ENCODE data around the gene TXNRD2. TPM values are rescaled to one million over a fixed set of nuclear protein-coding genes. Genes with fewer than 3 reads are reported as not detected.
A peak's percentile ranks its signal among the peaks of the same experiment; 100 is the strongest.

The TXNRD2 gene
- total RNA-seq, 1 experiment from 2014 or later, result 7.0 TPM

DNA sequence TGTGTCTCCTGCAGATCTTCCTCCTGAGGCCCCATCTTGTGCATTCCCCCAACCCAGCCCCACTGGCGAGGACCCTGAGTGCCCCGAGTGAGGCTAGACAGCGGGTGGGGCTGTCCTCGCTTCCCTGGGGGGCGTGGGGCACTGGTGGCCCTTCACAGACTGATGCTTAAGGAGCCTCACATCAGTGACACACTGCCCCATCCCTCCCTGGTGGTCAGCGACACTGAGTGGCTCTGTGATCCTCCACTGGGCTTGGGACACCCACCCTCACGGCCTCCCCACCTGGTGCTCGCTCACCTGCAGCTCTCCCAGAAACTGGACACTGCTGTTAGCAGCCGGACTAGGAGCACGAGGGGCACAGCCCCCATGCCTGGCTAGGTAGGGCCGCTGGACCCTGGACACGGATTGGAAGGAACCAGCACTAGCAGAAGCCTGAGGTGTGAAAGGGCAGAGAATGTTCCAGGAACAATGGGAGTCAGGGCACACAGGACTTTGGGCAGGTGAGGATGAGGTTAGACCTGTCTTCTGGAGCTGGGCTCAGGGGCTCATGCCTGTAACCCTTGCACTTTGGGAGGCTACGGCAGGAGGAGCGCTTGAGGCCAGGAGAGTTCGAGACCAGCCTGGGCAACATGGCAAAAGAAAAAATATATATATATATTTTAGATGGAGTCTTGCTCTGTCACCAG, 23.2 kb upstream of the TXNRD2 start:
- H3K79me2 ChIP-seq (ENCODE audit: low read length), result no peaks in the 10 kb centered on the region
- H4K20me1 ChIP-seq (ENCODE audit: insufficient read depth, low read depth, low read length), result peaks cover 10% of the 10 kb centered on the region; the same call in 1 of the 2 replicates
- DNase-seq, result no peak
- peaks cover 8% of the 10 kb centered on the region for H3K4me1 ChIP-seq (ENCODE audit: low read length)
- no peak overlapping the region for H3K4me3 ChIP-seq (ENCODE audit: low read length)
- no peaks in the 10 kb centered on the region for H3K27me3 ChIP-seq (ENCODE audit: low read length)
- peaks cover 10% of the 10 kb centered on the region for H3K36me3 ChIP-seq (ENCODE audit: insufficient read depth, low read length)
- H3K9me2 ChIP-seq (replicated peaks; ENCODE audit: insufficient read depth, low read length), result no peaks in the 10 kb centered on the region
- no peaks in the 10 kb centered on the region for H3K9me3 ChIP-seq (ENCODE audit: low read length)
- H3K27ac ChIP-seq (ENCODE audit: low read length), result no peak overlapping the region
- H3K9ac ChIP-seq (ENCODE audit: low read length), result no peak overlapping the region
- no peak overlapping the region for H2AFZ ChIP-seq (ENCODE audit: low read length)
- H3K4me2 ChIP-seq (ENCODE audit: low read depth, low read length, poor library complexity, severe bottlenecking), result no peak overlapping the region

DNA sequence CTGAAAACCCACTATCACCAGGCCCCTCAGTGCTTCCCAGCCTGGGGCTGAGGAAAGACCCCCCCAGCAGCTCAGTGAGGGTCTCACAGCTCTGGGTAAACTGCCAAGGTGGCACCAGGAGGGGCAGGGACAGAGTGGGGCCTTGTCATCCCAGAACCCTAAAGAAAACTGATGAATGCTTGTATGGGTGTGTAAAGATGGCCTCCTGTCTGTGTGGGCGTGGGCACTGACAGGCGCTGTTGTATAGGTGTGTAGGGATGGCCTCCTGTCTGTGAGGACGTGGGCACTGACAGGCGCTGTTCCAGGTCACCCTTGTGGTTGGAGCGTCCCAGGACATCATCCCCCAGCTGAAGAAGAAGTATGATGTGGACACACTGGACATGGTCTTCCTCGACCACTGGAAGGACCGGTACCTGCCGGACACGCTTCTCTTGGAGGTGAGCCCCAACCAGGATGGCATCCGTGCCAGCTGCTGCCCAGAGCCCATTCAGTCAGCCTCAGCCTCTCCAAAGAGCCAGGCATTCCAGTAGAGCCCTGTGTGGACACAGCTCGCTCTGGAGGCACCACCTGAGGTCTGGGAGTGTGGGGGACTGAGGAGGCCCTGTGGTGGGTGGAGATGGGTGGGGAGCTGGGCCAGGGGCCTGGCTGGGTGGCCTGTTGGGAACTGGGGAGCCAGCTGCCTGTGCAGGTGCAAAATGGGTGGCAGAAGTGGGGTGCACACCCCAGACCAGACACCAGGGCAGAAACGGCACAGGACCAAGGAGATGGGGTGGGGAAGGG, 22.4 kb upstream of the TXNRD2 start:
- no peak overlapping the region for H3K9ac ChIP-seq (ENCODE audit: low read length)
- H2AFZ ChIP-seq (ENCODE audit: low read length), result no peak overlapping the region
- no peaks in the 10 kb centered on the region for H3K9me2 ChIP-seq (replicated peaks; ENCODE audit: insufficient read depth, low read length)
- H4K20me1 ChIP-seq (ENCODE audit: insufficient read depth, low read depth, low read length), result peaks cover 11% of the 10 kb centered on the region
- no peak for DNase-seq
- H3K27me3 ChIP-seq (ENCODE audit: low read length), result no peaks in the 10 kb centered on the region
- peaks cover 10% of the 10 kb centered on the region for H3K4me1 ChIP-seq (ENCODE audit: low read length)
- H3K79me2 ChIP-seq (ENCODE audit: low read length), result no peaks in the 10 kb centered on the region
- H3K9me3 ChIP-seq (ENCODE audit: low read length), result no peaks in the 10 kb centered on the region
- no peak overlapping the region for H3K4me2 ChIP-seq (ENCODE audit: low read depth, low read length, poor library complexity, severe bottlenecking)
- H3K4me3 ChIP-seq (ENCODE audit: low read length), result no peak overlapping the region
- peaks cover 10% of the 10 kb centered on the region for H3K36me3 ChIP-seq (ENCODE audit: insufficient read depth, low read length)
- no peak overlapping the region for H3K27ac ChIP-seq (ENCODE audit: low read length)

DNA sequence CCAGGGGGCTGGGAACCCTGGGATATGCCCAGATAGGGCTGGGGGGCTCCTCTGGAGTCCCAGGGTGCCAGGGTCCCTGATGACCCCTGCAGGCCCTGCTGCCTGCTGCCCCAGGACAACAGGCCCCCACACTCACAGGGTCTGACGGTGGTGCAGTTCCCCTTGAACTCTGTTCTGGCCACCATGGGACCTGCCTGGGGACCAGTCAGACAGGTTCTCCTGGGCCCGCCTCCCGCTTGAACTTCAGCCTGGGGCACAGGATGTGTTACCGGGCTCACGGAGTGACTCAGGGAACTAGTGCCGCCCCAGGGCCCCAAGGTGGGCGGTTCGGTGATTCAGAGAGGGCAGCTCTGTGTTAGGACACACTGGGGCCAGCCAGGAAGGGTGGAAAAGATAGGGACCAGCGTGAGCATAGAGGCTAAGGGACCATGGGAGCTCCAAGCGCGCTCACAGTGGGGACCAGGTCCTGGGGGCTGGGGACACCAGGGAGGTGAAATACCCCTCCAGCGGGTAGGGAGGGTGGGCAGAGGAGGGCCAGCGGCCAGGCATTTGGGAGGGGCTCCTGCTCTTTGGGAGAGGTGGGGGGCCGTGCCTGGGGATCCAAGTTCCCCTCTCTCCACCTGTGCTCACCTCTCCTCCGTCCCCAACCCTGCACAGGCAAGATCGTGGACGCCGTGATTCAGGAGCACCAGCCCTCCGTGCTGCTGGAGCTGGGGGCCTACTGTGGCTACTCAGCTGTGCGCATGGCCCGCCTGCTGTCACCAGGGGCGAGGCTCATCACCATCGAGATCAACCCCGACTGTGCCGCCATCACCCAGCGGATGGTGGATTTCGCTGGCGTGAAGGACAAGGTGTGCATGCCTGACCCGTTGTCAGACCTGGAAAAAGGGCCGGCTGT, 21.5 kb upstream of the TXNRD2 start:
- Histone ChIP-seq H3K27ac (ENCODE audit: low read length) (no peak overlapping the region), H3K4me2 (ENCODE audit: low read depth, low read length, poor library complexity, severe bottlenecking) (no peak overlapping the region), H3K36me3 (ENCODE audit: insufficient read depth, low read length) (peaks cover 10% of the 10 kb centered on the region), H4K20me1 (ENCODE audit: insufficient read depth, low read depth, low read length) (peaks cover 15% of the 10 kb centered on the region), H3K79me2 (ENCODE audit: low read length) (no peaks in the 10 kb centered on the region), H3K9ac (ENCODE audit: low read length) (no peak overlapping the region), H3K27me3 (ENCODE audit: low read length) (no peaks in the 10 kb centered on the region), H2AFZ (ENCODE audit: low read length) (no peak overlapping the region), H3K4me3 (ENCODE audit: low read length) (no peak overlapping the region), H3K4me1 (ENCODE audit: low read length) (peaks cover 14% of the 10 kb centered on the region), H3K9me3 (ENCODE audit: low read length) (no peaks in the 10 kb centered on the region), H3K9me2 (replicated peaks; ENCODE audit: insufficient read depth, low read length) (no peaks in the 10 kb centered on the region)
- no peak for DNase-seq

- peaks cover 10% of the 10 kb centered on the region for H3K36me3 ChIP-seq (ENCODE audit: insufficient read depth, low read length)
- H3K4me3 ChIP-seq (ENCODE audit: low read length), result no peak overlapping the region
- no peaks in the 10 kb centered on the region for H3K9me2 ChIP-seq (replicated peaks; ENCODE audit: insufficient read depth, low read length)
- H3K9ac ChIP-seq (ENCODE audit: low read length), result no peak overlapping the region
- no peak overlapping the region for H3K4me2 ChIP-seq (ENCODE audit: low read depth, low read length, poor library complexity, severe bottlenecking)
- DNase-seq, result peak; percentile 94
- peaks cover 14% of the 10 kb centered on the region for H3K4me1 ChIP-seq (ENCODE audit: low read length)
- peaks cover 15% of the 10 kb centered on the region for H4K20me1 ChIP-seq (ENCODE audit: insufficient read depth, low read depth, low read length)
- H3K27me3 ChIP-seq (ENCODE audit: low read length), result no peaks in the 10 kb centered on the region
- H2AFZ ChIP-seq (ENCODE audit: low read length), result no peak overlapping the region
- H3K79me2 ChIP-seq (ENCODE audit: low read length), result no peaks in the 10 kb centered on the region; the same call in 1 of the 2 replicates
- H3K9me3 ChIP-seq (ENCODE audit: low read length), result no peaks in the 10 kb centered on the region
- no peak overlapping the region for H3K27ac ChIP-seq (ENCODE audit: low read length)
These were observed 20.8 kb upstream of the TXNRD2 start for GRCh38 chr22:19962246-19962908.

GRCh38 chr22:19961868-19962245, 20.2 kb upstream of the TXNRD2 start:
- Histone ChIP-seq H3K9ac (ENCODE audit: low read length) (no peak overlapping the region), H4K20me1 (ENCODE audit: insufficient read depth, low read depth, low read length) (peaks cover 15% of the 10 kb centered on the region), H3K4me3 (ENCODE audit: low read length) (no peak overlapping the region), H3K4me1 (ENCODE audit: low read length) (peaks cover 14% of the 10 kb centered on the region), H3K27ac (ENCODE audit: low read length) (no peak overlapping the region), H3K79me2 (ENCODE audit: low read length) (no peaks in the 10 kb centered on the region; the same call in 1 of the 2 replicates), H2AFZ (ENCODE audit: low read length) (no peak overlapping the region), H3K36me3 (ENCODE audit: insufficient read depth, low read length) (peaks cover 10% of the 10 kb centered on the region), H3K9me3 (ENCODE audit: low read length) (no peaks in the 10 kb centered on the region), H3K4me2 (ENCODE audit: low read depth, low read length, poor library complexity, severe bottlenecking) (no peak overlapping the region), H3K27me3 (ENCODE audit: low read length) (no peaks in the 10 kb centered on the region), H3K9me2 (replicated peaks; ENCODE audit: insufficient read depth, low read length) (no peaks in the 10 kb centered on the region)
- no peak for DNase-seq

DNA sequence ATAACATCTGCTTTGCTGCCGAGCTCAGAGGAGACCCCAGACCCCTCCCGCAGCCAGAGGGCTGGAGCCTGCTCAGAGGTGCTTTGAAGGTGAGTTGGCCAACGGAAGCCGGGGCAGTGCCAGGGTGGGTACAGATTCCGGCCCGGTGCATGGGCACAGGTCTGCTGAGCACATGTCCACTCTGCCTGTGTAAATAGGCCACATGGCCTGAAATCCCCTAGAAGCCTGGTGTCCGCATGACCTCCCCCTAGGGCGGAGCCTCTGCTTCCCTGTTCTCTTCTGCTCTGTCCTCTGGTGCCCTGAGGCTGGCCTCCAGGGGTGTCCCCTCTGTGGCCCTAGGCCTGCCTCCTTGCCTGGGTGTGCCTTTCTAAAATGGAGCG, 19.6 kb upstream of the TXNRD2 start:
- Histone ChIP-seq H3K4me1 (ENCODE audit: low read length) (peaks cover 14% of the 10 kb centered on the region), H3K9me2 (replicated peaks; ENCODE audit: insufficient read depth, low read length) (no peaks in the 10 kb centered on the region), H3K27me3 (ENCODE audit: low read length) (no peaks in the 10 kb centered on the region), H3K79me2 (ENCODE audit: low read length) (no peaks in the 10 kb centered on the region; the same call in 1 of the 2 replicates), H3K9ac (ENCODE audit: low read length) (no peak overlapping the region), H3K9me3 (ENCODE audit: low read length) (no peaks in the 10 kb centered on the region), H3K36me3 (ENCODE audit: insufficient read depth, low read length) (peaks cover 10% of the 10 kb centered on the region), H3K27ac (ENCODE audit: low read length) (no peak overlapping the region), H4K20me1 (ENCODE audit: insufficient read depth, low read depth, low read length) (peaks cover 15% of the 10 kb centered on the region), H3K4me2 (ENCODE audit: low read depth, low read length, poor library complexity, severe bottlenecking) (no peak overlapping the region), H2AFZ (ENCODE audit: low read length) (no peak overlapping the region), H3K4me3 (ENCODE audit: low read length) (no peak overlapping the region)
- no peak for DNase-seq

GRCh38 chr22:19960491-19961200, 19.0 kb upstream of the TXNRD2 start:
- Histone ChIP-seq H3K9me3 (ENCODE audit: low read length) (no peaks in the 10 kb centered on the region), H2AFZ (ENCODE audit: low read length) (no peak overlapping the region), H3K27me3 (ENCODE audit: low read length) (no peaks in the 10 kb centered on the region), H3K4me2 (ENCODE audit: low read depth, low read length, poor library complexity, severe bottlenecking) (no peak overlapping the region), H3K9me2 (replicated peaks; ENCODE audit: insufficient read depth, low read length) (no peaks in the 10 kb centered on the region), H3K36me3 (ENCODE audit: insufficient read depth, low read length) (peaks cover 10% of the 10 kb centered on the region), H3K9ac (ENCODE audit: low read length) (no peak overlapping the region), H3K4me1 (ENCODE audit: low read length) (peaks cover 14% of the 10 kb centered on the region), H3K4me3 (ENCODE audit: low read length) (no peak overlapping the region), H3K79me2 (ENCODE audit: low read length) (no peaks in the 10 kb centered on the region; the same call in 1 of the 2 replicates), H4K20me1 (ENCODE audit: insufficient read depth, low read depth, low read length) (peaks cover 12% of the 10 kb centered on the region), H3K27ac (ENCODE audit: low read length) (no peak overlapping the region)
- no peak for DNase-seq

Data from Karpas-422 (cell line).